ENCODE measurements around the gene ZNF197. TPM values are rescaled to one million over a fixed set of nuclear protein-coding genes. Genes with fewer than 3 reads are reported as not detected.

Gene ZNF197
- total and polyA plus RNA-seq, 2 donors (not counting 3 experiments of a cell fraction or from before 2014, with no cell fraction given), result 2.9 to 6.4 TPM

DNA sequence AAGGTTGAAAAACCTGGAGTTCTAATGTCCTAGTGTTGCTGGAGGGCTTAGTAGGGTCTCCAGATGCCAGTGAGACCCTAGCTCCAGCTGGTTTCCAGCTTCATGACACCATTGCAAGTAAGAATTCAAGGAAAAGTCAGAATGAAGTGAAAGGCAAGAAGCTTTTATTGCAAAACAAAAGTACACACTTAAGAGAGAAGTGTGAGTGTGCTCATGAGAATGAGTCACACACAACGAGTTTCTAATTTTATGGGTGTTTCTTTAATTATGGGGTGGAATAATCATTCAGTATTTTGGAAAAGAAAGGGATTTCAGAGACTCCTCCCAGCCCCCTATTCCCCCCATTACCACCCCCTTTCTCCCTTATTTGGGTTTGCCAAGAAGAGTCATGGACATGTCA is 63.1 kb downstream of the ZNF197 start:
- no TSS peak for BruUV-seq (replicated peaks)
- Histone ChIP-seq H3K9me3 (replicated peaks; ENCODE audit: control insufficient read depth, insufficient read depth, low read length) (peaks cover 1% of the 10 kb centered on the region), H3K9ac (replicated peaks; ENCODE audit: extremely low read depth, insufficient read depth, low read length) (no peak overlapping the region), H3K4me1 (ENCODE audit: control insufficient read depth, extremely low read depth, insufficient read depth, low read length) (no peaks in the 10 kb centered on the region), H3K79me2 (ENCODE audit: control insufficient read depth, insufficient read depth, low read length) (no peaks in the 10 kb centered on the region), H4K20me1 (replicated peaks; ENCODE audit: control insufficient read depth, extremely low read depth, insufficient read depth, low read length) (no peaks in the 10 kb centered on the region), H3K4me2 (ENCODE audit: insufficient read depth, low read length) (no peak overlapping the region), H2AFZ (ENCODE audit: low read depth, low read length) (no peak overlapping the region), H3K9me1 (replicated peaks; ENCODE audit: control insufficient read depth, extremely low read depth, insufficient read depth, low read length) (no peaks in the 10 kb centered on the region), H3K36me3 (ENCODE audit: control insufficient read depth in 2 of 2, extremely low read depth in 1 of 2, insufficient read depth in 2 of 2, low read length in 2 of 2) (no peaks in the 10 kb centered on the region), H3K27ac (ENCODE audit: insufficient read depth, low read depth, low read length) (no peak overlapping the region), H3K4me3 (replicated peaks in 1 of 3; ENCODE audit: insufficient read depth in 1 of 3, low read depth in 1 of 3, low read length in 3 of 3) (no peak overlapping the region), H3K27me3 (ENCODE audit: control insufficient read depth in 2 of 2, insufficient read depth in 2 of 2, low read length in 2 of 2) (no peaks in the 10 kb centered on the region)
- ChIA-PET CTCF (no interaction called here), POLR2A (no interaction called here)
- TF ChIP-seq JUN (IDR thresholded peaks at IDR 0.05; ENCODE audit: borderline replicate concordance, insufficient read depth, insufficient read length, low read depth) (no peak), POLR2AphosphoS5 (IDR thresholded peaks at IDR 0.05; ENCODE audit: insufficient read depth, low read depth, low read length) (no peak), MYC (IDR thresholded peaks at IDR 0.05; ENCODE audit: low read depth, low read length) (no peak), GATA2 (IDR thresholded peaks at IDR 0.05; ENCODE audit: insufficient read depth, insufficient read length, low read depth, low read length) (no peak), MAX (IDR thresholded peaks at IDR 0.05; ENCODE audit: insufficient read depth, insufficient read length) (no peak), CTCF (IDR thresholded peaks at IDR 0.05; ENCODE audit: extremely low read depth in 1 of 2, insufficient read depth in 1 of 2, low read depth in 1 of 2, low read length in 2 of 2) (no peak), EZH2 (IDR thresholded peaks at IDR 0.05; ENCODE audit: borderline replicate concordance, low read depth, low read length, severe bottlenecking) (no peak), POLR2A (IDR thresholded peaks at IDR 0.05; ENCODE audit: low read depth, low read length) (no peak), FOS (IDR thresholded peaks at IDR 0.05; ENCODE audit: borderline replicate concordance, insufficient read depth, low read length) (no peak)
- no peak for FAIRE-seq
- intact Hi-C loops (cut with micrococcal nuclease) (no loop called here), dilution Hi-C loops (cut with MboI; ENCODE audit: extremely low pct_ligation_motif_present, low sequenced_read_pairs) (no loop called here)
- no peak for DNase-seq (ENCODE audit: low read depth, low spot score)

Other genes starting within 250 kb of the ZNF197 start
- 15.0 and 17.8 TPM in 2 replicates for gene ZNF445, start 147.4 kb upstream of the ZNF197 start, total RNA-seq
- gene ZNF445, start 147.4 kb upstream of the ZNF197 start, polyA plus RNA-seq, result 2.1 and 2.3 TPM in 2 replicates
- gene ZKSCAN7, start 69.8 kb upstream of the ZNF197 start, total RNA-seq, result 0.95 and 1.9 TPM in 2 replicates
- gene ZKSCAN7, start 69.8 kb upstream of the ZNF197 start, polyA plus RNA-seq, result 0.75 and 0.83 TPM in 2 replicates
- 1.0 and 1.5 TPM in 2 replicates for gene ZNF660, start 40.1 kb upstream of the ZNF197 start, total RNA-seq
- gene ZNF660, start 40.1 kb upstream of the ZNF197 start, polyA plus RNA-seq, result 0.38 and 0.44 TPM in 2 replicates
- 9.1 and 11.3 TPM in 2 replicates for gene ZNF35, start 23.7 kb downstream of the ZNF197 start, total RNA-seq
- 2.5 TPM in 2 replicates for gene ZNF35, start 23.7 kb downstream of the ZNF197 start, polyA plus RNA-seq
- 4.1 and 4.2 TPM in 2 replicates for gene ZNF502, start 87.6 kb downstream of the ZNF197 start, total RNA-seq
- gene ZNF502, start 87.6 kb downstream of the ZNF197 start, polyA plus RNA-seq, result 0.86 and 1.0 TPM in 2 replicates
- gene ZNF501, start 104.6 kb downstream of the ZNF197 start, total RNA-seq, result 2.9 and 3.9 TPM in 2 replicates
- 0.92 and 1.6 TPM in 2 replicates for gene ZNF501, start 104.6 kb downstream of the ZNF197 start, polyA plus RNA-seq
- gene KIAA1143, start 136.6 kb downstream of the ZNF197 start, total RNA-seq, result 25.2 and 28.1 TPM in 2 replicates
- gene KIAA1143, start 136.6 kb downstream of the ZNF197 start, polyA plus RNA-seq, result 5.4 and 6.1 TPM in 2 replicates
- gene KIF15, start 136.8 kb downstream of the ZNF197 start, total RNA-seq, result 20.9 and 21.6 TPM in 2 replicates
- 1.6 and 2.2 TPM in 2 replicates for gene KIF15, start 136.8 kb downstream of the ZNF197 start, polyA plus RNA-seq
- 10.6 and 13.6 TPM in 2 replicates for gene TMEM42, start 236.9 kb downstream of the ZNF197 start, total RNA-seq
- 43.6 and 46.4 TPM in 2 replicates for gene TMEM42, start 236.9 kb downstream of the ZNF197 start, polyA plus RNA-seq
- 0.24 and 0.39 TPM in 2 replicates for gene TGM4, start 249.6 kb downstream of the ZNF197 start, total RNA-seq
- 0.11 and 0.16 TPM in 2 replicates for gene TGM4, start 249.6 kb downstream of the ZNF197 start, polyA plus RNA-seq

All from endothelial cell of umbilical vein (primary cell).